Measurements from ENCODE around the gene ELOA2.
"Not testable (repeated sequence)": the region's sequence is repeated elsewhere in the genome, so short reads cannot be mapped to it uniquely, and the experiment has no call there.

DNA sequence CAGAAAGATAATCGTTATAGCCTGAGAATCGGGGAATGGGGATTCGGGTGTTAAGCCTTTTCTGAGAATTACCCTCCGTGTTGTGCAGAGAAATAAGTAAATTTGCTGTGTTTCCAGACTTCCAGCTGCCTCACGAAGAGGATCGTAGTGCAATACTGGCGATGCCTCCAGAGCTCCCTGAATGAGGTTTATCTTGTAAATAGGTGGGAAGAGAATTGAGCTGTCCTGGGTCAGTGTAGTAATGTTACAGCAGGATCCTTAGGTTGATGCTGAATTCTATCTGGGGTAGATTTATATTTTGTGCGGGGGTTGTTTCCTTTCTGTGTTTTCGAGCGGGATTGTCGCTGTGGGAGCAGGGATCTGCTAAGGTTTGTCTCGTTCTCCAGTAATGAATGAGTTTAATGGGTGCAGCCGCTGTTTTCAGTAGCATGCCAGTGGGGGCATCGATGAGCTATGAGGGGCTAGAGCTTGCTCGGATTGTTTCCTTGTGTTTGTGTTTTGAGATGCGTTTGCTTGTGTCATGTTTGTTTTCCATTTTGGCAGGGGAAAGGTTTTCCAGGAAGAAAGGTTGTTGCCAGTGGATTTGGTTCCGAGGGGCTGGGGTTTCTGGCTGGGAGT, 9.8 kb downstream of the ELOA2 start:
- TF ChIP-seq EZH2 (IDR thresholded peaks at IDR 0.05); POLR2AphosphoS5 (IDR thresholded peaks at IDR 0.05; ENCODE audit: borderline replicate concordance, low read depth, low read length); FOXP2 (optimal IDR thresholded peaks at IDR 0.05; ENCODE audit: control extremely low read depth, extremely low read length, insufficient read depth): not testable (repeated sequence)

Measured in SK-N-MC (cell line).